ENCODE measurements around the gene EDA.

Gene EDA

GRCh38 chrX:70054391-70054790 lies 438.5 kb downstream of the EDA start:
- Histone ChIP-seq H3K79me2 (ENCODE audit: control insufficient read depth, insufficient read depth, low read length, unreplicated experiment) (no peaks in the 10 kb centered on the region), H3K4me1 (ENCODE audit: control insufficient read depth, insufficient read depth, low read length, unreplicated experiment) (no peaks in the 10 kb centered on the region), H3K4me3 (ENCODE audit: low read depth, low read length) (no peak overlapping the region), H2AFZ (ENCODE audit: low read length, unreplicated experiment) (no peak overlapping the region), H3K36me3 (ENCODE audit: insufficient read depth, low read length) (no peaks in the 10 kb centered on the region), H3K27me3 (ENCODE audit: insufficient read depth, low read length) (no peaks in the 10 kb centered on the region), H3K27ac (ENCODE audit: low read depth, low read length) (no peak overlapping the region)

- Histone ChIP-seq H3K27ac (ENCODE audit: low read depth, low read length) (no peak within 1 kb of the TSS), H3K4me3 (ENCODE audit: low read depth, low read length) (no peak within 1 kb of the TSS), H3K36me3 (ENCODE audit: insufficient read depth, low read length) (no peaks in the 10 kb centered on the region), H3K27me3 (ENCODE audit: insufficient read depth, low read length) (no peaks in the 10 kb centered on the region), H2AFZ (ENCODE audit: low read length, unreplicated experiment) (no peak within 1 kb of the TSS), H3K4me1 (ENCODE audit: control insufficient read depth, insufficient read depth, low read length, unreplicated experiment) (no peaks in the 10 kb centered on the region), H3K79me2 (ENCODE audit: control insufficient read depth, insufficient read depth, low read length, unreplicated experiment) (no peaks in the 10 kb centered on the region)
Observed at GRCh38 chrX:70062076-70062475, 446.2 kb downstream of the EDA start, which contains the start of gene OTUD6A. Gene OTUD6A (plus strand): TSS chrX:70062457. CDS start chrX:70062525, 68 bp downstream.

GRCh38 chrX:70062961-70063550 lies 447.1 kb downstream of the EDA start:
- no peak overlapping the region for H3K4me3 ChIP-seq (ENCODE audit: low read depth, low read length)
- H3K27me3 ChIP-seq (ENCODE audit: insufficient read depth, low read length), result no peaks in the 10 kb centered on the region
- H3K27ac ChIP-seq (ENCODE audit: low read depth, low read length), result no peak overlapping the region
- no peak overlapping the region for H2AFZ ChIP-seq (ENCODE audit: low read length, unreplicated experiment)
- no peaks in the 10 kb centered on the region for H3K36me3 ChIP-seq (ENCODE audit: insufficient read depth, low read length)
- no peaks in the 10 kb centered on the region for H3K4me1 ChIP-seq (ENCODE audit: control insufficient read depth, insufficient read depth, low read length, unreplicated experiment)
- no peaks in the 10 kb centered on the region for H3K79me2 ChIP-seq (ENCODE audit: control insufficient read depth, insufficient read depth, low read length, unreplicated experiment)

GRCh38 chrX:70066646-70067045 lies 450.7 kb downstream of the EDA start:
- Histone ChIP-seq H3K27ac (ENCODE audit: low read depth, low read length) (no peak overlapping the region), H3K4me3 (ENCODE audit: low read depth, low read length) (no peak overlapping the region), H3K79me2 (ENCODE audit: control insufficient read depth, insufficient read depth, low read length, unreplicated experiment) (no peaks in the 10 kb centered on the region), H3K36me3 (ENCODE audit: insufficient read depth, low read length) (no peaks in the 10 kb centered on the region), H3K27me3 (ENCODE audit: insufficient read depth, low read length) (no peaks in the 10 kb centered on the region), H3K4me1 (ENCODE audit: control insufficient read depth, insufficient read depth, low read length, unreplicated experiment) (no peaks in the 10 kb centered on the region), H2AFZ (ENCODE audit: low read length, unreplicated experiment) (no peak overlapping the region)

GRCh38 chrX:70079297-70079696 lies 463.4 kb downstream of the EDA start:
- no peaks in the 10 kb centered on the region for H3K79me2 ChIP-seq (ENCODE audit: control insufficient read depth, insufficient read depth, low read length, unreplicated experiment)
- no peak overlapping the region for H3K27ac ChIP-seq (ENCODE audit: low read depth, low read length)
- H3K36me3 ChIP-seq (ENCODE audit: insufficient read depth, low read length), result no peaks in the 10 kb centered on the region
- no peaks in the 10 kb centered on the region for H3K4me1 ChIP-seq (ENCODE audit: control insufficient read depth, insufficient read depth, low read length, unreplicated experiment)
- H3K27me3 ChIP-seq (ENCODE audit: insufficient read depth, low read length), result no peaks in the 10 kb centered on the region
- no peak overlapping the region for H2AFZ ChIP-seq (ENCODE audit: low read length, unreplicated experiment)
- H3K4me3 ChIP-seq (ENCODE audit: low read depth, low read length), result no peak overlapping the region

- H2AFZ ChIP-seq (ENCODE audit: low read length, unreplicated experiment), result no peak overlapping the region
- no peaks in the 10 kb centered on the region for H3K4me1 ChIP-seq (ENCODE audit: control insufficient read depth, insufficient read depth, low read length, unreplicated experiment)
- no peaks in the 10 kb centered on the region for H3K36me3 ChIP-seq (ENCODE audit: insufficient read depth, low read length)
- no peaks in the 10 kb centered on the region for H3K79me2 ChIP-seq (ENCODE audit: control insufficient read depth, insufficient read depth, low read length, unreplicated experiment)
- H3K27me3 ChIP-seq (ENCODE audit: insufficient read depth, low read length), result no peaks in the 10 kb centered on the region
- no peak overlapping the region for H3K27ac ChIP-seq (ENCODE audit: low read depth, low read length)
- H3K4me3 ChIP-seq (ENCODE audit: low read depth, low read length), result no peak overlapping the region
Observed at GRCh38 chrX:70079870-70080269, 464.0 kb downstream of the EDA start.

- no peaks in the 10 kb centered on the region for H3K79me2 ChIP-seq (ENCODE audit: control insufficient read depth, insufficient read depth, low read length, unreplicated experiment)
- H3K36me3 ChIP-seq (ENCODE audit: insufficient read depth, low read length), result no peaks in the 10 kb centered on the region
- no peak overlapping the region for H2AFZ ChIP-seq (ENCODE audit: low read length, unreplicated experiment)
- H3K27ac ChIP-seq (ENCODE audit: low read depth, low read length), result no peak overlapping the region
- no peaks in the 10 kb centered on the region for H3K27me3 ChIP-seq (ENCODE audit: insufficient read depth, low read length)
- no peak overlapping the region for H3K4me3 ChIP-seq (ENCODE audit: low read depth, low read length)
- H3K4me1 ChIP-seq (ENCODE audit: control insufficient read depth, insufficient read depth, low read length, unreplicated experiment), result peaks cover 2% of the 10 kb centered on the region
Observed at GRCh38 chrX:70082723-70083122, 466.8 kb downstream of the EDA start.

GRCh38 chrX:70084592-70085240 lies 468.8 kb downstream of the EDA start:
- H3K27me3 ChIP-seq (ENCODE audit: insufficient read depth, low read length), result no peaks in the 10 kb centered on the region
- peaks cover 9% of the 10 kb centered on the region for H3K4me1 ChIP-seq (ENCODE audit: control insufficient read depth, insufficient read depth, low read length, unreplicated experiment)

GRCh38 chrX:70087857-70088630 lies 472.1 kb downstream of the EDA start:
- H3K4me1 ChIP-seq (ENCODE audit: control insufficient read depth, insufficient read depth, low read length, unreplicated experiment), result peaks cover 16% of the 10 kb centered on the region
- no peak overlapping the region for H2AFZ ChIP-seq (ENCODE audit: low read length, unreplicated experiment)
- H3K79me2 ChIP-seq (ENCODE audit: control insufficient read depth, insufficient read depth, low read length, unreplicated experiment), result no peaks in the 10 kb centered on the region
- H3K36me3 ChIP-seq (ENCODE audit: insufficient read depth, low read length), result no peaks in the 10 kb centered on the region
- H3K27ac ChIP-seq (ENCODE audit: low read depth, low read length), result no peak overlapping the region
- no peak overlapping the region for H3K4me3 ChIP-seq (ENCODE audit: low read depth, low read length)
- no peaks in the 10 kb centered on the region for H3K27me3 ChIP-seq (ENCODE audit: insufficient read depth, low read length)

More at GRCh38 chrX:70084592-70085240, 468.8 kb downstream of the EDA start:
- Histone ChIP-seq H2AFZ (ENCODE audit: low read length, unreplicated experiment) (no peak overlapping the region), H3K4me3 (ENCODE audit: low read depth, low read length) (no peak overlapping the region), H3K27ac (ENCODE audit: low read depth, low read length) (no peak overlapping the region), H3K36me3 (ENCODE audit: insufficient read depth, low read length) (no peaks in the 10 kb centered on the region), H3K79me2 (ENCODE audit: control insufficient read depth, insufficient read depth, low read length, unreplicated experiment) (no peaks in the 10 kb centered on the region)

GRCh38 chrX:70088751-70089150 lies 472.8 kb downstream of the EDA start:
- no peak overlapping the region for H2AFZ ChIP-seq (ENCODE audit: low read length, unreplicated experiment)
- peaks cover 16% of the 10 kb centered on the region for H3K4me1 ChIP-seq (ENCODE audit: control insufficient read depth, insufficient read depth, low read length, unreplicated experiment)
- H3K36me3 ChIP-seq (ENCODE audit: insufficient read depth, low read length), result no peaks in the 10 kb centered on the region
- no peak overlapping the region for H3K27ac ChIP-seq (ENCODE audit: low read depth, low read length)
- H3K79me2 ChIP-seq (ENCODE audit: control insufficient read depth, insufficient read depth, low read length, unreplicated experiment), result no peaks in the 10 kb centered on the region
- no peaks in the 10 kb centered on the region for H3K27me3 ChIP-seq (ENCODE audit: insufficient read depth, low read length)
- no peak overlapping the region for H3K4me3 ChIP-seq (ENCODE audit: low read depth, low read length)
